HG03196 (cell line): Measurements from ENCODE around the gene SMC6.

Experiments used
- ATAC-seq: cut with Tn5 transposase; IDR thresholded peaks from one replicate; pipeline ENCODE4 v1.9.1; 2021; ENCODE audit not compliant: unreplicated experiment

The SMC6 gene

DNA sequence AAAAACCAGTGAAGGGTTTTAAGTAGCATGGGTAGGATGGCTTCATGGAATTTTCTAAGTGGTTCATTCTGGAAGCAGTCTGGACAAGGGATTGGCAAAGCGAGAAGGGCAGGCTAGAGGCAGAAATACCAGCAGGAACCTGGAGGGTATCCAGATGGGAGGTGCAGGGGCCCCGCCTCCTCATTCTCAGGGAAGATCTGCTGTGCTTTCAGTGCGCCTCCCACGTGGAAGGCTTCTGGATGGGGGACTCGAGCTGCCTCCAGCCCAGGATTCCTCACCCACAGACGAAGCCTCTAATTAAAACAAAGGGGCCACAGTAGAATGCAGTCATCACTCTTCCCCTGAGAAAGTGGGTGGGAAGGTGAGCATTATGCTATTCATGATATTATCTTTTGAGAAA, 133.3 kb downstream of the SMC6 start:
- ATAC-seq: no peak

DNA sequence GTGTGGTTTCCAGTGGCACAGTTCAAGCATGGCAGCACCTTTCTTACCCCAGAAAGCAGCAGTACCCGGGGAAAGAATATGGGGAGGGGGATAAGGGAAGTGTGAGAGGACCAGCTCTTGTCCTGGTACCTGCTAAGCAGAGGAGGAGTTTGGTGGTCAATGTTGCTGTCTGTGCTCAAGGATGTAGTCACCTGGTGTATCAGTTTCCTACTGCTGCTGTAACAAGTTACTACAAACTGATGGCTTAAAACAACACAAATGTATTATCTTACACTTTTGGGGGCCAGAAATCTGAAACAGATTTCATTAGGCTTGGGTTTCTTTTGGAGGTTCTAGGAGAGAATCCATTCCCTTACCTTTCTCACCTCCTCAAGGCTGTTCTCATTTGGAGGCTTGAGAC, 135.7 kb downstream of the SMC6 start:
- no peak for ATAC-seq

DNA sequence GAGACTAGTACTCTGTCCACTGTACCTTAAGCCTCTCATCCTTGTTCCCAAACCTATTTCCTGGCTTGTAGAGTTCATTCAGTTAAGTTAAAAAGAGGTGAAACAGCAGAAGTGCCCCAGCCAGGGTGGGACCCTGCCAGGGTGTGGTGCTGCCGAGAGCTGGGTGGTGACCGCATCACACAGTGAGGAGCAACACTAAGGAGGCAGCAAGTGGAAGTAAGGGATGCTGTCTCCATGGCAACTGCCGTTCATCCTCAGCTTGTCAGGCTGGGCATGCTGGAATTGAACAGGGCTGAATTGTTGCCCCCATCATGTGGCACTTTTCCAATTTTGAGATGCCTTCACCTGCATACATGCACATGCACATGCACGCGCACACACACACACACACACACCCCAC, 136.1 kb downstream of the SMC6 start:
- ATAC-seq: no peak

DNA sequence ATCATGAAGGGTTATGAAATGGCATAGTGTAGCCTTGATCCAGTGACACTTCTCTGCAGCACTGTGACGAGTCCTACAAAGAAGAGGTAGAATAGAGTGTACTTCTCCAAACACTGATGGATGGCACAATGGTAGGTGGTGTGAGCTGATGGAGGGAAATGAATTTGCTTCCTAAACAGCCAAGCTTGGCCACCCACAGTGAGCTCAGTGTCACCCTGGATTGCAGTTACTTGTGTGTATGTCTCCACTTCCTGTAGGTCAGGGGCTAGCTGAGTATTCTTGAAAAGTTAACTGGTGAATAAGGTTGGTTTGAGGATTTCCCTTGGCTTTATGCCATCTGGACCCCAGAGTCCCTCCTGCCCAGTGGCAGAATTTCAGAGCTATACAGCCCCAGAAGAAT, 137.2 kb downstream of the SMC6 start:
- ATAC-seq: no peak

DNA sequence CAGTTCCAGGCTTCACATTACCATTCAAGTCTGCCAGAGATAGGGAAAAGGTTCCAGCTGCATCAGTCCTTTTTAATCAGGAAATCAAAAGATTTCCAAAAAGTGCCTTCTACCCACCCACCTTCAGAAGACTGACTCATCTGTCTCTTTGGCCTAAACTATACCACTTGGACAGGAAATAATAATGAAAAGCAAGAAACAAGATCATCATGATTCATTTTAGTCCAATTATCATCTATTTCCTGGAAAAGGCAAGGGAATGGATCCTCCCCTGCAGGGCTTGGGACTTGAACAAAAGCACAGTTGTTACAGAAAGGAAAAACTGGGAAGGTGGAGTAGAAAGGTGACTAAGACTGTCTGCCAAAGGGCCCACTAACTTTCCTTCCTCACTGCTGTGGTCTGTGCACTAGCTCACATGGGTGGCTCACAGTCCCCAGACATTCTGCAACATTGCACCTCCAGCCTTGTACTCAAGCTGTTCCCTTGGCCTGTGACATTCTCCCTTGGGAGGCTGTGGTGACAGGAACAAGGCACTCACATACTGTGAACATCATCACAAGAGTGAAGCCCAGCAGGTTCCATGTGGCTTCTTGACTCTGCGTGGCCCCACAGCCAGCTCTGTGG, 137.8 kb downstream of the SMC6 start:
- no peak for ATAC-seq

DNA sequence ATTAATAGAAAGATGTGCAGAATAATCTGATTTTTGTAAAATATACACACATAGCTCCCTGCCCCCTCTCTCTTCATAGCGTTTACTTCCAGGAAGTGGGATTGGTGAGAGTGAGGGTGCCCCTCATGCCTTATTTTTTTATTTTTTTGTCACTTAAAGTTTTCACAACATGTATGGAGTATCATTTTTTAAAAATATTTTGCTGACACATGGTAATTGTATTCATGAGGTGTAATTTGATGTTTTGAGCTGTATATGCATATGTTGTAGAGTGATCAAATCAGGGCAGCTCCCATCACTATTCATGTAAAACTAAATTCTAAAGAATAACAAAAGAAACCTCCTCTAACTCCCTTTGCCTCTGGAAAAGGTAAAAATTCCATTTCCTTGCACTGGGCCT, 138.5 kb downstream of the SMC6 start:
- ATAC-seq: no peak

DNA sequence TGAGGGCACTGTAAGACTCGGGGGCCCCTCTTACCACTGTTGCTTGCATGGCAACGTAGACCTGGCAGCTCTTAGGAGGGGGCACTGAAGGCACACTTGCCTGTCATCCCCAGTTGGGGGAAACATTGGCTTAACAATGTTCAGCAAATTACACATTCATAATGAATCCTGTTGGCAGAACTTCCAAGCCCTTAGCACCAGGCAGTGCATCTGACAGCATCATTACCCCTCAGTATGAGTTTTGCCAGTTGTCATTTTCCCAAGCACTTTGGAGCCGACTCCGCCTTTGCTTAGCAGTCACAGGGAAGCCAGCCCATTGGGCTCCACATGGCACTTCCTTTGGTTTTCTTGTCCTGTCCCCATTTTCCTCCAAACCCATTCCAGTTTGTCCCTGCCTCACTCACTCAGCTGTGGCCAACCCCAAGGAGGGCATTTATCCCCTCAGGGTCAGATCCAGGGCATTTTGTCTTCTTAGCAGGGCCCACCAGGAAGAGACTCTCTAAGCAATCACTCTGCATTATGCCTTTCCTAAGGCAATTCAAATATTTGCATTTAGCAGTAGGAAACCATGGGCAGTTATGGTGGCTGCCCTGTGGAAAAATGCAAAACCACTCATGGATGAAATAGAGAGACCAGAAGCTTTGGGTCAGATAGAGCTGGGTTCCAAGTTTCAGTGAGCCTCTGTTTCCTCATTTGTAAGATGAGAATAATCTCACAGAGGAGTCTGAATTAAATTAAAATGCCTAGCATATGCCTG, 139.3 kb downstream of the SMC6 start:
- ATAC-seq: no peak
